Nucleus accumbens (tissue), 56 donors: ENCODE measurements around the gene SMAD3.
"Not testable (repeated sequence)": the region's sequence is repeated elsewhere in the genome, so short reads cannot be mapped to it uniquely, and the experiment has no call there.

Source experiments
- DNase-seq, 56 donors: peaks; one replicate each; lab custom pipeline; 2025; lab: John Stamatoyannopoulos, UW

Gene SMAD3

DNA sequence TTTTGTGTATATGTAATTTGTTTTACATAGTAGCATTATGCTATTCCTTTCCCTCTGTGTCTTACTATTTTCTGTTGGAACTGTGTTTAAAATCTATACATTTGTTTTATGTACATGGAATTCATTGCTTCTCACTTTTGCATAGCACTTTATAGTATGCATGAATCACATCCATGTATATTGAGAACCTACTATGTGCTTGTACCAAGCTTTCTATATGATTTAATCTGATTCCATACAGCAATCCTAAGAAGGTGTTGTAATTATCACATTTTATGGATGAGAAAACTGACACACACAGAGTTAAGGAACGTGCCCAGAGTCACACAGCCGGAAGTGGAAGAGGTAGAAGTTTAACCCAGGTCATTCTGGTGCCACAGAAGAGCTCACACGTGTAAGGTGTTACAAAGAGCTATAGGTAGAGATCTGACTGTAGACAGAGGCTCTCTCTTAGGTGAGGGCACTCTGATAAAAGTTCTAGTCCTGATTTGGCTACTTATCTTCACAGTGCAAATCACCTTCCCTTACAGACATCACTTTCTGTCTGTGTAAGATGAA lies 3.5 kb upstream of the SMAD3 start:
- no peak for DNase-seq

DNA sequence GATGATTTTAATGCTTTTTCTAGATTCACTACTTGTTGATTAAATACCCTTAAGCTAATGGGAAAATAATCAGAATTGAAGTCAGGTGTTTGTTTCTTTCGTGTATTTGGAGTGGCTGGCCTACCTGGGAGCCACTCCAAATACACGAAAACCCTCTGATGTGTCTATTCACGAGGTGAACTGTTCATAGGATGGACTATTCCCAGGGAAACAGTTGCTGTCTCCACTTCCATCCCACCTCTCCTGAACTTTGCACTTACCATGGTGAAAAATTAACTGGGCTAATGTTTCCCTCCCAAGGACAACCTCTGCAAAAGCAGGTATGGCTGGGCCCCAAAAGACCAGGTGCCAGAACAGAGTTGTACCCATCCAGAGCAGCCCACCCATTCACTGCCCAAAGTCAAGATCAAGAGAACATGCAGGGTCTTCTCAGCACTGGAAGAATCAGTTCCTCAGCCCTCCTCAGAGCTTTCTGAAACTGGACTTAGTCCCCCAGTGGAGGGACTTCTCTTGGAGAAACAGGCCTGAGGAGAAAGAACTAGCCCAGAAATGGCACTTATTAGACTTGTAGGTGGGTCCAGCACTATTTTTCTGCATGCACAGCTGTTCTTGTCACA lies 2.9 kb upstream of the SMAD3 start:
- no peak for DNase-seq

DNA sequence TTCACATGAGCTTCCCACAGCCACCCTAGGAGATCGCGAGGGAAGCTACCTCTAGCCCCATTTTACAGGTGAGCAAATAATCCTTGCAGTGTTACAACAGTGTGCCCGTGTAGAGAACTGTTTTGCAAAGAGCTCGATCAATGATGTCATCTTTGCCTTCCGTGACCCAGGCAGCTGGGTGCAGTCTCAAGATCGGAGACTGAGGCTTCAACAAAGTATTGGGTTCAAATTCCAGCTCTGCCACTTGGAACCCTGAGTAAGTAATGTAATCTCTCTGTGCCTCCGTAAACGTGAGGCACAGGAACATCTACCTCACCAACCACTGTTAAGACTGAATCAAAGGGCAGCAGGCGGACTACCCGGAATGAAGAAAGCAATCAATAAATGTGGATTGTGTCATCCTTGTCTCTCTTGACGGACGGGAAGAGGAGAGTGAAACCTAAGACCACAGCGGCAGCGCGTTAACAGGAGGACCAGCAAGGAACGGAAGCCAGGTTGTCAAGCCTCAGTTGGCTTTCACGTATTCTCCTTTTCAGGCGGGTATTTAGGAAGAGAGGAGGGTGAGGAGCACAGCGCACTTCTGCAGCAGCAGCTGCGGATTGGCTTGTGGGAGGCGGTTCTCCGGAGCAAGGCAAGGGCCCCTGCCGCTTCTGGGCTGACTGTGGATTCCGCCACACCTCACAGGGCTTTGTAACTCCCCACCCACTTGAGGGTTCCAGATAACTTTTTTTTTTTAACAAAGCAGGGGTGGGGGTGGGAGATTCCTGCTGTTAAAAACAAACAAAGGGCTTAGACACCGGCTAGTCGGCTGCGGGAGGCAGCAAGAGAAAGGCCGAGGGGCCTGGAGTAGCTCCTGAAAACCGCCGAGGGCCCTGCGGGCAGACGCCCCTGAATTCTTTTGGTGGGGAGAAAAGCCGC lies 1.5 kb upstream of the SMAD3 start:
- peak in 2 of 56 donors; percentile 19 to 22 for DNase-seq

DNA sequence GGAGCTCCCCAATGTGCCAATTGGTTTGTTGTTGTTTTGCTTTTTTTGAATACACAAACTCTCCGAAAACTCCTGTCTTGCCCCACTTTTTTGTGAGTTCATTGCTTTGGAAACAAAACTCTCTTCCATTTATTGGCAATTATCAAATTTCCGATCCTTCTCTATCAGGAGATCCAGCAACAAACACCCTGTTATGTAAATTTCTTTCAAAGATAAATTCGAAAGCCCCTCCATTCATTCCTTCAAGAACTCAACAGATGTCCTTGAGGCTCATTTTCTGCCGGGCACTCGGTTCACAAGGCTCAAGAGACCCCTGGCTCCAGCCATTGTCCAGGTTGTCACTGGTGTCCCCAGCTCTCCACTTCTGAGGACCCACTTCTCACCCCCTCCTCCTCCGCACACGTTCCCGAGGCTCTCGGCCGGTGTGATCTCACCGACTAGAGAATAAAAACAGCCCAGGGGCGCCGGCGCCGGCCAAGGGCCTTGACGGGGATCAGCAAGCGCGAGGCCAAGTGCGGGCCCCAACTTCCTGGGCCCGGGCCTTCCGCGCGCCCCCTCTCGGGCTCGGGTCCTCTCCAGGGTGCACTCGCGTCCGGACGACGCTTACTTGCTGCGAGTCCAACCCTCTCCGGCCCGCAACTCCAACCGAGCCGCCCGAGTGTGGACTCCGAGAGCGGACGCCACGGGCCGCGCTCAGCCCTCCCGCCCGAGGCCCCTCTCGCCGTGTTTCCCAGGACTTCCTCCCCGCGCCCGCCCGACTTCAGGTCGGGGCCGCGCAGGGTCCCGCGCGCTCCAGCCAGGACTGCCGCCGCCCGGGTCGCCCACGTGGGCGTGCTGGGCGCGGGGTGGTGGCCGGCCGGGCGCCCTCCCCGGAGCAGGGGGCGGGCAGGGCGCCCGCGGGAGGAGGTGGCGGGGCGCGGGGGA lies 533 bp upstream of the SMAD3 start:
- peak in 20 of 56 donors; percentile 40 to 81 (median 56) for DNase-seq

DNA sequence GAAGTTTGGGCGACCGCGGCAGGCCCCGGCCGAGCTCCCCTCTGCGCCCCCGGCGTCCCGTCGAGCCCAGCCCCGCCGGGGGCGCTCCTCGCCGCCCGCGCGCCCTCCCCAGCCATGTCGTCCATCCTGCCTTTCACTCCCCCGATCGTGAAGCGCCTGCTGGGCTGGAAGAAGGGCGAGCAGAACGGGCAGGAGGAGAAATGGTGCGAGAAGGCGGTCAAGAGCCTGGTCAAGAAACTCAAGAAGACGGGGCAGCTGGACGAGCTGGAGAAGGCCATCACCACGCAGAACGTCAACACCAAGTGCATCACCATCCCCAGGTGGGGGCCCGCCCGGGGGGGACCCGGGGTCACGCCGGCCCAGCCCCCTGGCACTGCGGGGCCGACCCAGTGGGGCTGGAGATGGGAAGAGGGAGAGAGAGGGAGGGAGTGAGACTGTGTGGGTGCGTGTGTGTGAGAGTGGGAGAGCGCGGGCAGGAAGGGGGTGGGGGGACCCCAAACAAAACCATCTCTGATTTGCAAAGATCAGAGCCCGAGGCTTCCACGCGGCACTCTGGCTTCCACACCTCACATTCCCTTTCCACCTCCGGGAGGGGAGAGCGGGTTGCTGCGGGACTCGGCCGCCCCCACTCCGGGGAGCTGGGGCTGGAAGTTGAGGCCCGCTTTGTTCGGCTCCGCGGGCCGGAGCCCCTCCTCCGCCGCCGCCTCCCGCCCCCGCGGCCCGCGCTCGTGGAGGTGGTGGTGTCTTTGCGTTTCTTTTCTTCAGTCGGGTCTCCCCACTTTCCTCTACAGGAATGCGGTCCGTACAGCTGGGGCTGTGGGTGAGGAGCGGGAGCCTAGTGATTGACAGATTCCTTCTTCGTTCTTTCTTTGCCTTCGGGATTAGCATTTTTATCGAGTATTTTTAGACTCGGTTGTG lies 898 bp downstream of the SMAD3 start:
- DNase-seq = peak in 19 of 56 donors; percentile 23 to 65 (median 43)

DNA sequence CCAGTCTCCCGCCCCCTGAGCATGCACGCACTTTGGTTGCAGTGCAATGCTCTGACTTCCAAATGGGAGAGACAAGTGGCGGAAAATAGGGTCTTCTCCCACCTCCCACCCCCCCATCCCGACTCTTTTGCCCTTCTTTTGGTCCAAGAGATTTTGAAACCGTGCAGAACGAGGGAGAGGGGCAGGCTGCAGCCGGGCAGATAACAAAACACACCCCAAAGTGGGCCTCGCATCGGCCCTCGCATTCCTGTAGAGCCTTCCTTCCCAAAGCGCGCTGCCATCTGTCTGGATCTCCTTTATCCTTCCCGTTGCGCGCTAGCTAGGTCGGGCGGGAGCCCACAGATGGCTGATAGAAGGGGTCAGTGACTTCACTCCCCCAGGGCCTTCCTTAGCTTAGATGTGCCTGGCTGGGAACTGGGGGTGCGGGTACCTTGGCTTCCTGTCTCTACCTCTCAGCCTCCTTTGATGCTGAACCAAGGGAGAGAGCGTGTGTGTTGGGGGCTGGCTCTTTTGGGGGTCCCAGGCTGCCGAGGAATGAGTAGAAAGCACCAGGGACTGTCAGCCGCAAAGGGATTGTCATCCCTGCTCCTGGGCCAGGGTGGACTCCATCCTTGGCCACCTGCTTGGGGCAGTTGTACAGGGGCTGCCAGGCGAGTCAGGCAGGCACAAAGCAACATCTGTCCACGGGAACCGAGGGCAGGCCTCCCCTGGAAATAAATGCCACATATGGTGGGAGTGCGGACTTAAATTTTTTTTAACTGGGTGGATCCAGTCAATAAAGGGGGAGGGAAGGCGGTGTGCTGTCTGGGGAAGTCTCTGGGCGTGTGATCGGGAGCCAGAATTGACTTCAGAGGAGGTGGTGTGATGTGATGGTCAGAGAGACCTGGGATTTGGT lies 1.8 kb downstream of the SMAD3 start:
- peak in 4 of 56 donors; percentile 18 to 49 (median 45) for DNase-seq

DNA sequence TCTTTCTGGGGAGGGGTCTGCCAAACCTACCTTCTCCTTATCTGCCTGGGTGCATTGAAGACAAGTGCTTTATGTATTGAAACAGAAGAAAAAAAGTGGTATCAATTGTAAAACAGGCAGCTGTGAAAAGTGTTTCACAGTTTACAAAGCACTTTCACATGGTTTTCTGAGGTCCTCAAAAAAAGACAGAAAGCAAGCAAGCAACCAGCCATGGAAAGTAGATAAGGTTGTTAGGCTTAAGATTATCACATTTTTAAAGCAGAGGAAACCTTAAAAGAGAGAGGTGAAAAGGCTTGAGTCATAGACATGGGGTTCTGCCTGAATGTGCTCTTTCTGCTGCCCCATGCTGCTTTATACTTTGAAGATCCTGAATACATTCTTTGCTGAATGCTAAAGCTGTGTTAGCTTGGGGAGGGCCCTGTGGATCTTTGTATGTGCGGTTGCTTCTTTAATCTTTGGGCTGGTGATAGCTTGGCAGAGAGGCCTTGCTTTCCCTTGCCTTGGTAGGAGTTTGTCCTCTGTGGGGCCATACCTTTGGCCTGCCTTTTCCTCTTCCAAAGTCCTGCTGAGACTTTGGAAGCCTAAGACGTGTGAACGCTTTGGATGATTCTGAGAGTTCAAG lies 2.6 kb downstream of the SMAD3 start:
- DNase-seq = no peak

DNA sequence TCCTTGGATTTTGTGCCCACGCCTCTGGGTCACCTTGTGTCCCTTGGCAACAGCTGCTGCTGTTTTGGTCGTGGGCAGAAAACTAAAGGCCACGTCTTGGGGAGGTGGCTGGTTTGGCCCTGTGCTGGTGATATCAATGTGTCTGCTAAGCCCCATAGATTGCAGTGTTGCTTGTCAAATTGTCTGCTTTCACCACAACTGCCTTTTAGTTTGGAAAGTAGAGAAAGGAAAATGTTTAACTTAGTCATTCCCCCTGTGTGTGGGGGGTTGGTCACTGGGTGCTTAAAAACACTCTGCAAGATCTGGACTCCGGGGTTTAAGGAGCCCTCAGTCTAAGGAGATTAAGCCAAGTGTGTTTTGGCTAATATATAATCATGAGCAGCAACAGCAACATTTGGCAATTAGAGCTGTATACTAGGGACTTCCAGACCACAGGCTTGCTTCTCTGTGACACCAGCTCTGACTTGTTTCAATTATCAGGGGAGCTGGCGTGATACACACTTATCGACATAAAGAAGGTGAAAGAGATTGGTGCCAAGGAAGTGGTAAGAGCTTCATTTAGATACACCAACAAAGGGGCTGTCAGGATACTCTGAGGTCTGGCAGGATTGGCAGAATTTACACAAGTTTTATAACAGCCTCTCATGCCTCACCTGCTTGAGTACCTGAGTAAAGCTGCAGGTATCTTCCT lies 3.5 kb downstream of the SMAD3 start:
- no peak for DNase-seq

DNA sequence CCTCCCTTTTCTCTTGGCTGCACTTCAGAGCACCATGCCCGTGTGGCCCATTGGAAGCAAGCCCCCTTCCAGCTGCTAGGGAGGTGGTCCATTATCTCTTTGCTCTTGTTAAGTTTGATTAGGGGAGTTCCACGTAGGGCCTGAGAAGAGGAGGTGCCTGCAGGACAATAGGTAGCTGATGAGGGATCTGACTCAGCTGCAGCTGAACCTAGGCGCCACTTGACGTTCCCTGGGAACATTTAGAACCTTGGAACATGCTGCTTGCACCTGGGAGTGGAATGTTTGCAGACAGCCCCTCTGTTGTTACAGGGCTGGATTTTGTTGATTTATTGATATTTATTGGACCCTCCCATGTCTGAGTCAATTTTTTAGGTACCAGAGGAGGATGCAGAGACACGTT lies 4.7 kb downstream of the SMAD3 start:
- no peak for DNase-seq

DNA sequence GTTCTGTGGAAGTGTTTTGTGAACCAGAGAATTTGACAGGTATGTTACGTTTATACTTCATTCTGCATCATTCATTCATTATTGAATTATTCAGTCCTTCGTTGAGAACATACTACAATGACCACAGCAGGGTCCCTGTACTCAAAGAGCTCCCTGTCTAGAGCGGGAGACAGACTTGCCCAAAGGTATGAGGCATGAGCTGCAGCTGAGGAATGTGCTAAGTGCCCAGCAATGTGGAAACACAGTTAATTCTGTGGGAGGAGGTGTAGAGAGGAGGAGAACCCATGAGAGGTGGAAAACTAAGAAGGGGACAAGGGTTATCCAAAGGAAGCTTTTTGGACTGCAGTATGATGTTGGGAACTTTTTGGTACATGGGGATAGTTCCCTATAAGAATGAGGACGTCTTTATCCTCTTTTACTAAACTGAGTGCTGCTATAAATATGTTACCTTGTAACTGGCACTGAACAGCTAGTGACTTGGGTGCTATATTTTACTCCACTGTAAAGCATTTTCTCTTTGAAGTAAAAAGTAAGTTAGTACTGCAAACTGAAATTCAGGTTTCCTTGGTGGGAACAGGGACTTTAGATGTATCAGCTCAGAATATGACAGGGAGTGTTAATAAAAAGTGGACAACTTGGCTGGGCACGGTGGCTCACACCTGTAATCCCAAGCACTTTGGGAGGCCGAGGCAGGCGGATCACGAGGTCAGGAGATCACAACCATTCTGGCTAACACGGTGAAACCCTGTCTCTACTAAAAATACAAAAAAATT lies 5.7 kb downstream of the SMAD3 start:
- DNase-seq = no peak

DNA sequence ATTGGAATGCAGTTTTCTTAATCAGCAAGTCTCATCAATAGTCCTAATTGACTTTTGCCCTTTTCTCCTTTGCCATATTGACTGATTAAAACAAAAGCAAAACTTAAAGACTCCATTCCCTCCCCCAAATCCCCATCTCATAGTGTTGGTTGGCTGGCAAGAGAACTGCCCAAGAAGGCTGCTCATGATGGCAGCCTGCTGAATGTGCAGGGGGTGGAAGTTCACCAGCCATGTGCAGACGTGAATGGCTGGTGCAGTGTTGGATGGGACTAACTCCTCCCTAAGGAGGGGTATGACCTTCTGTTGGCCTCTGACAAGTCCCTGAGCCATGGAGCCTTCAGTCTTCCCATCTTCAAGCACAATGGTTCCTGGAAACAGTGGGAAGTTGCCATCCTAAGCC lies 7.0 kb downstream of the SMAD3 start:
- no peak for DNase-seq

DNA sequence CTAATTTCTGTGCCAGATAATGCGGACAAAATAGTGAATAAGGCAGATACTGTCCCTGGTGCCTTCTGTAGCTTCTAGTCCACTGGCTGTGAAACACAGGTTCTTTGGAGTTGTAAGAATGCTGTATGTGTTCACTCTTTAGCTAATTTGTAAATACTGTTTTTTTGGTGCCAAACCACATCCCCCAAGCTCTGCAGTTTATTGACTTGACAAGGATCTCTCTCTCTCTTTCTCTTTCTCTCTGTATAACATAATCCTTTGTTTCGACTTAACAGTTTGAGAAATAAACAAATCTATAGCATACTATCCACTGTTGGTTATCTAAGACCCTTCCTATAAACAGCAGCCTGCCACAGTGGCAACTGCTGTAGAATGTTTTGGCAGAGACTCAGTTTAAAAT lies 7.6 kb downstream of the SMAD3 start:
- DNase-seq = no peak

DNA sequence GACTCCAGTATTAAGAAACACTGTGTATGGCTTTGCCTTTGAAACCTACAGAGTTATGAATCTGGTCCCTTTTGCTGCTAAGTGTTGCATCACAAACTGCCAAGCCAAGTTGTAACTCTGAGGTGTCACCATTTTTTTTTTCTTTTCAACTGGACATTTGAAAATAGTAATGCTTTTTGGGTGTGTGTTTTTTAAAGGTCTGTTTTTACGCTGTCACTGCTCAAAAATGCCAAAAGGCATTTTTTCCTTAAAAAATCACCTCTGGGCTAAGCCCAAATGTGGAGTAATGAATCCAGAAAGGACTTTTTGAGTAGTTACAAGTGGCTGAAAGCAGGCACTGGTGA lies 9.5 kb downstream of the SMAD3 start:
- no peak for DNase-seq

DNA sequence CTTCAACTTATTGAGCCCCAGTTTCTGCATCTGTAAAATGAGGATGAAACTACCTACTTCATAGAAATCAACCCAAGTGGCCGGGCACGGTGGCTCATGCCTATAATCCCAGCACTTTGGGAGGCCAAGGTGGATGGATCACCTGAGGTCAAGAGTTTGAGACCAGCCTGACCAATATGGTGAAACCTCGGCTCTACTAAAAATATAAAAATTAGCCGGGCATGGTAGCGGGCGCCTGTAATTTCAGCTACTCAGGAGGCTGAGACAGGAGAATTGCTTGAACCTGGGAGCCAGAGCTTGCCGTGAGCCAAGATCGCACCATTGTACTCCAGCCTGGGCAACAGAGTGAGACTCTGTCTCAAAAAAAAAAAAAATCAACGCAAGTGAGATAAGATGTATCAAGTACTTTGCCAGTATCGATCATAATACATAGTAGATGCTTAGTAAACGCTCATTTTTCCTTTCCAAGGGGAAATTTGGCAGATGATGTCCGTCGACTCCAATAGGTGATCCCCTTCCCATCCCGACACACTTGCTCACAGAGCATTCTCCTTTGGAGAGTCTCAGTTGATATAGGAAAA lies 10.2 kb downstream of the SMAD3 start:
- not testable (repeated sequence) for DNase-seq

DNA sequence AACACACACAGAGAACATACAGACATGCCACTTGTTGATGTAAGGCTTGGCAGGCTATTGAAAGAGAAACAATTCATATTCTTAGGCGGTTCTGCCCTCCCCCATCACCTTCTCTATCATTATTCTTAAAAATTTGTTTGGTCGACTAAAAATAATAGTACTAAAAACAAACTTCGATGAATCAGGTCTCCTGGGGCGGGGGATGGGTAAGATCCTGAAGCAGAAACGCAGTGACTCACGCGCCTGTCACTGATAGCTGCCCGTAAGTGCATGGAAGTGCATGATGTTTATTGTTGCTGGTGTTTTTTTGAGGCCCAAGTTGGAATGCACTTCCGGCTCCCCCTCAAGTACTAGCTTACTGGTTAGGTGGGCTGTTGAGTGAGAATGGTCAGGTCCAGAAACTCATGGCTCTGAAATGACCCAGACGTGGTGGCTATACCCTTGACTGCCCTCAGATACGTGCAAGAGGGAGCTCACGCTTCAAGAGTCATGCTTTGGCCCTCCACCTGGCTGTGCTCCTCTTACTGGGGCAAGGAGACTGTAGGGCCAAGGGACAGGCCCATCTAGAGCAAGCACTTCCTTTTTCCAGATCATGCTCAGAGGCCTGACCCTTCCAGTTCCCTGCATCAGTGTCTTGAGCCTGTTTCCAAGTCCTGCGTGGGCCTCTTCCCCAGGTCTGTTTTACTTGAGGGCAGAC lies 10.9 kb downstream of the SMAD3 start:
- DNase-seq = no peak
